Ectodermal cell (in vitro differentiated cells): ENCODE results near the gene ETF1. TPM values are rescaled to one million over a fixed set of nuclear protein-coding genes. Genes with fewer than 3 reads are reported as not detected.
A peak's percentile ranks its signal among the peaks of the same experiment; 100 is the strongest.

Experiments
- H3K27ac ChIP-seq: 2 replicates; pipeline ENCODE4 v1.7.0; 2013; ENCODE audit warnings: mild to moderate bottlenecking, low read depth, low read length; ENCODE audit not compliant: insufficient read depth, poor library complexity, severe bottlenecking
- H3K27me3 ChIP-seq: 2 replicates; pipeline ENCODE4 v1.7.0; 2013; ENCODE audit warnings: mild to moderate bottlenecking, low read length; ENCODE audit not compliant: insufficient read depth, control insufficient read depth, poor library complexity, severe bottlenecking
- H3K36me3 ChIP-seq: one replicate; pipeline ENCODE4 v1.7.0; 2013; ENCODE audit warnings: low read length; ENCODE audit not compliant: control insufficient read depth, insufficient read depth
- H3K4me1 ChIP-seq: one replicate; pipeline ENCODE4 v1.7.0; 2013; ENCODE audit warnings: low read length; ENCODE audit not compliant: control insufficient read depth, insufficient read depth
- H3K4me3 ChIP-seq: 2 replicates; pipeline ENCODE4 v1.7.0; 2013; ENCODE audit warnings: low read depth, low read length, control low read depth; ENCODE audit not compliant: insufficient read depth
- H3K9me3 ChIP-seq: 2 replicates; pipeline ENCODE4 v1.7.0; 2013; ENCODE audit warnings: mild to moderate bottlenecking, low read length, moderate library complexity; ENCODE audit not compliant: control insufficient read depth
- WGBS, 2 experiments: methylation state at CpG; one replicate each; pipeline ENCODE4 v1.1.7; 2013; ENCODE audit warnings: missing lambda C conversion rate in 2 of 2; 5-methylcytosine and 5-hydroxymethylcytosine counted together
- polyA plus RNA-seq, 4 experiments: library from polyadenylated mRNA; stranded (reverse); fragments of 50-300 nt; gene quantifications; one replicate each; pipeline ENCODE4 v1.2.3, GENCODE V29; 2013

The ETF1 gene
- polyA plus RNA-seq (2013, experiment 1 of 4) = 126 TPM
- 127 TPM for polyA plus RNA-seq (2013, experiment 2 of 4)
- polyA plus RNA-seq (2013, experiment 3 of 4) = 95.1 TPM
- 106 TPM for polyA plus RNA-seq (2013, experiment 4 of 4)

DNA sequence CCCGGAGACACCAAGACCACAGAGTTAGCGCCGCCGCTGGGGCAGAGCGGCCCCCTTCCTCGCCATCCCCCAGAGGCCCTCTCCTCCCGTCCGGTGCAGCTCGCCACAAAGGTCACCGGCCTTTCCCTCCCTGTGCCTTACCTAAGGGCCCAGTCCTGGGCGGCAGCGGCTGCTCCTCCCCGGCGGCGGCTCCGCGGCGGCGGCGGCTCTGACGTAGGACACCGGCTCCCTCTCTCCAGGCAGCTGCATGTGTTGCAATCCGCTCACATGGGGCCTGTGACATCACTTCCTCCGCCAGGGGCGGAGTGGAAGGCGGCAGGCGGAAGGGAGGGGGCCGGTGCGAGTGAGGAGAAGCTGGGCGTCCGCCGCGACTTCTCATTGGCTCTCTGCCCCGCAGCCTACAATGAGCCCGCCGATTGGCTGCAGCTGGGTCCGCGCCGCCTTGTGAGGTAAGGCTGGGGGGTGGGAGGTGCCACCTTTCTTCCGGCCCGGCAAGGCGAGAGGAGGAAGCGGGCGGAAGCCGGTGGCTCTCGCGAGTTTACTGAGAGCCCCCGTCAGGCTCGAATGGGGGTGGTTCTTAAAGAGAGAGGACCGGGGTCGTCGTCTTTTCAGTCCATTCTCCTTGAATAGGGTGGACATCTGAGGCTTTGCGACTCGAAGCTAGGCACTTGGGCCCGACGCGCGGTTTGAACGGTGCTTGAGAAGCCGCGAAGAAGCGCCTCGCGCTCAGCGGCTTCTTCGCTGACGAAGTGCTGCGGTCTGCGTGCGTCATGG is at the start of gene ETF1:
TSS of gene ETF1 (minus strand) at position 281 of the 774 bp plus-strand sequence. CDS start 318 bp downstream, outside the sequence.
- H3K27me3 ChIP-seq = no peaks in the 10 kb centered on the region
- H3K36me3 ChIP-seq = no peaks in the 10 kb centered on the region
- H3K9me3 ChIP-seq = no peaks in the 10 kb centered on the region
- peak within 1 kb of the TSS; percentile 98 for H3K4me3 ChIP-seq
- H3K4me1 ChIP-seq = peaks cover 20% of the 10 kb centered on the region
- WGBS, 2 experiments = 0% methylated on average over 70 of the region's 70 CpGs
- H3K27ac ChIP-seq = peak within 1 kb of the TSS; percentile 95

DNA sequence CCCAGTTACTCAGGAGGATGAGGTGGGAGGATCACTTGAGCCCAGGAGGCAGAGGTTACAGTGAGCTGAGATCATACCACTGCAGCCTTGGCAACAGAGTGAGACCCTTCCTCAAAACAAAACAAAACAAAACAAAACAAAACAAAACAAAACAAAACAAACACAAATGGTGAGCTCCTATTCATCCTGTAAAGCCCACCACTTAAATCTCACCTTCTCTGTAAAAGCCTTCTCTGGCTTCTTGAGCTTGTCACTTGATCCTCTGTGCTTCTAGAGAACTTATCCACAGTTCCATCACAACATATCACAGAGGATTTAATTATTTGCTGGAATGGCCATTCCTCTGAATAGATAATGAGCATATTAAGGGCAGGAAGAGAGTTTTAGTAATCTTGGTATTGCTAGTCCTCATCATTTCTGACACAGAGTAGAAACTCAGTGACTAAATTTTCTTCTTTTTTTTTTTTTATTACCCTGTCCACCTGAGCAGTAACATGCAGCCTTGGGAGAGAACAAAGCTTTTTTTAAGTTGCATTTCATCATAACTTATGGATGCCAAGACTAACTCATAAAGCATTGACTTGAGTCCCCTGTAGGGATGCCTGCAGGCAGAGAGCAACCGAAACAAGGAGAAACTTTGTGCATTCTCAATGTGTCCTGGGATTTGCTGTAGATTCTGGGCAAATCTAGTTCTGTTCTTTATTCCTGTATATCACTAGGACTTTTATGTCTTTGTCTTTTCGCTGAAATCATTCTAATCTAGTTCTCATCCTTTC is 45.2 kb upstream of the ETF1 start:
- WGBS, 2 experiments = 92 to 94% methylated on average over 2 of the region's 2 CpGs
- Histone ChIP-seq H3K9me3 (no peaks in the 10 kb centered on the region), H3K4me3 (no peak overlapping the region), H3K27me3 (no peaks in the 10 kb centered on the region), H3K36me3 (no peaks in the 10 kb centered on the region), H3K27ac (no peak overlapping the region), H3K4me1 (no peaks in the 10 kb centered on the region)

DNA sequence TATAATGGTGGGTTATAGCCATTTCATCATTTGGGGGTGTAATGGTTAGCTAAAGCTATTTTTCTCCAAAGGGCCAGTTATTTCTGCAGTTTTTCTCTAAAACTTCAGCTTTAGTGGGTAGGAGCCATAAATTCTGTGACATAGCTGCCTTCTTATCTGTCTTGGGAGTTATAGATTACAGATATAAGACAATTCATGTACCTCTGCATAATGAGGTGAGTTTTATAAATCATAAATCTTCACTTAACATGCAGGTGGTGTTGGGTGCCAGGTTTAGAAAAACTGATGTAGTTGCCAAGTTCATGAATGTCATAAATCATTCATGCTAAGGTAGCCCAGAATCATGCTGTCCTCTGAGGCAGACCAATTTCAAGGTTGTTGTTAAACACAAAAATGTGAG is 42.1 kb upstream of the ETF1 start:
- H3K4me1 ChIP-seq = no peaks in the 10 kb centered on the region

DNA sequence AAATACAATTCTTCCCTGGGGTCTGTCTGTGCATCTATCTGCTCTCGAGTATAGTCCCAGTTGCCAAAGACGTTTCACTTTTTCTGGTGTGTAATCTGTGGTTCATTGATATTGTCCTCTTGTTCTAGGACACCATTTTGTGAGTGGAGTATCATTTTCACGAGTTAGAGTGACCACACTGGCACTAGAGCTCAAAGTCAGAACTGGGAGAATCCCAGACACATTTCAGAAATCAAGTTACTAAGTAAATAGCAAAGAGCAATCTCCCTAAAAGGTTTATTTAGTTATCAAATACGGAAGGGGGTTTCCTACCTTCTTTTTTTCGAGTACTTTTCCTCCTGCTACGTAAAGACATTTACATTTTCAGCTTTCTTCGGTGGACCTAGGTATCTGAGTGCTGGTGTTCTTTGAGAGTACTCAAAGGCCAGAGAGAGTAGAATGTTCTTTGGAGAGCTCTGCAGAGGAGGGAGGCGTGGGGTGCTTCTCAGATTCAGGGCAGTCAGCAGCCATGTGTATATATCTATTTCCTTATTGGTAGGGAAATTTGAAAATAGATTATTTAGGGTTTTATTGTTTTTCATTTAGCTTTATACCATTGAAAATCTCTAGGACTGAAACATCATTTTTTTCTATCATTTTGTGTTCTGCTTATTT is 41.1 kb upstream of the ETF1 start:
- no peaks in the 10 kb centered on the region for H3K4me1 ChIP-seq
- H3K9me3 ChIP-seq = no peaks in the 10 kb centered on the region
- no peak overlapping the region for H3K4me3 ChIP-seq
- no peak overlapping the region for H3K27ac ChIP-seq
- no peaks in the 10 kb centered on the region for H3K27me3 ChIP-seq
- 90 to 93% methylated on average over 8 of the region's 8 CpGs for WGBS, 2 experiments
- H3K36me3 ChIP-seq = no peaks in the 10 kb centered on the region

More for the DNA sequence above, 42.1 kb upstream of the ETF1 start:
- no peaks in the 10 kb centered on the region for H3K36me3 ChIP-seq
- H3K27me3 ChIP-seq = no peaks in the 10 kb centered on the region
- H3K27ac ChIP-seq = no peak overlapping the region
- H3K9me3 ChIP-seq = no peaks in the 10 kb centered on the region
- H3K4me3 ChIP-seq = no peak overlapping the region

DNA sequence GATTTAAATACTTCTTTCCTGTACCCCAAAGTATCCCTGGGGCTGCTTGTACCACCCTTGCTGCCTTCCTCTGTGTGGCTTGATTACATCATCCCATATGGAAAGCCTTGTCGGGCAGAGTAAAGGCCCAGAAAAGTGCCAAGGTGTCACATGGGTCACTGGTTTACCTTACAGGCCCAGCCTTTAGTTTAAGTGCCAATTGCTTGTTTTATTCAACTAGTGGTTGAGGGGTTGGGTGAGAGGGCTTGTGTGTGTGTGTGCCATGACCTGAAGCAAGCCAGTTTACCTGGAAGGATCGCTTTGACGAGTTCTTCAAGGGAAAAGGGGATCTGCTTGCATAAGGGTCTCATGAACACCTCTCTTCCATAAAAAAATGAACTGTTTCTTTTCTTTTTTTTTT is 39.9 kb upstream of the ETF1 start:
- Histone ChIP-seq H3K4me3 (no peak overlapping the region), H3K27ac (no peak overlapping the region), H3K4me1 (no peaks in the 10 kb centered on the region), H3K9me3 (no peaks in the 10 kb centered on the region), H3K36me3 (no peaks in the 10 kb centered on the region), H3K27me3 (no peaks in the 10 kb centered on the region)
- 91 to 95% methylated on average over 3 of the region's 3 CpGs for WGBS, 2 experiments

DNA sequence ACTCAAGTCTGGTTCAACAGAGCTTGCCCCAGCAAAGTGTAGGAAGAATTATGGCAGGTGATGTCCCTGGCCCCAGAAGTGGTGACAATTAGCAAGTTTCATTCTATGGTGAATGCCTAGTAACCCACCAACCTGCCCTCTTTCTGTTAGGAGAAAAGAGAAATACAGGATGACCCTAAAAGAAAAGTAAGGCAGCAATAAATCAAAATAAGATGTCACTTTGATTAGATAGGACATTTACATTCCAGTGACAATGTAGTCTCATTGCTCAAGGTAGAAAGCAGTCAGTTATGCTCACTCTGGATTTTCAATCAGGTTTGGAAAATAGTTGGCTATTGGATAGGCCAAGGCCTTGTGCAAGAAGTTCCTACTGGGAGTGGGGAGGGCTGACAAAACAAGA is 37.7 kb upstream of the ETF1 start:
- H3K27me3 ChIP-seq = no peaks in the 10 kb centered on the region
- no peaks in the 10 kb centered on the region for H3K36me3 ChIP-seq
- H3K4me3 ChIP-seq = no peak overlapping the region
- no peak overlapping the region for H3K27ac ChIP-seq
- H3K4me1 ChIP-seq = no peaks in the 10 kb centered on the region
- no peaks in the 10 kb centered on the region for H3K9me3 ChIP-seq

DNA sequence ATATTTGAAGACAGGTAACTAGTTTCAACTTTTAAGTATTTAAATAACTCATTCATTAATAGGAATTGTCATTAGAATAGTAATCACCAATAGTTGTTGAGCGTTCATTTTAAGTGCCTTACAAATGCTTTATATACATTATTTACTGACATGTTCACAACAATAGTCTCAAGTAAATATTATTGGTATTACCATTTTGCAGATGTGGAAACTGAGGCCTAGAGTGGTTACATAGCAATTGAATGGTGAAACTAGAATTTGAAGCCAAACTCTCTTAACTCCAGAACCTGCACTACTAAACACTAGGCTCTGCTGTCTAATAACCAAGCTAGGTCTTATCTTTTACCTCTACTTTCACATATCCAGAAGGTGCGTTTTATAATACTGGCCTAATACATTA is 37.0 kb upstream of the ETF1 start:
- H3K4me3 ChIP-seq = no peak overlapping the region
- no peaks in the 10 kb centered on the region for H3K9me3 ChIP-seq
- no peaks in the 10 kb centered on the region for H3K4me1 ChIP-seq
- H3K27ac ChIP-seq = no peak overlapping the region
- no peaks in the 10 kb centered on the region for H3K27me3 ChIP-seq
- 100% methylated on average over 1 of the region's 2 CpGs; no CpG with 5 or more reads in 1 of the 2 experiments for WGBS, 2 experiments
- no peaks in the 10 kb centered on the region for H3K36me3 ChIP-seq

DNA sequence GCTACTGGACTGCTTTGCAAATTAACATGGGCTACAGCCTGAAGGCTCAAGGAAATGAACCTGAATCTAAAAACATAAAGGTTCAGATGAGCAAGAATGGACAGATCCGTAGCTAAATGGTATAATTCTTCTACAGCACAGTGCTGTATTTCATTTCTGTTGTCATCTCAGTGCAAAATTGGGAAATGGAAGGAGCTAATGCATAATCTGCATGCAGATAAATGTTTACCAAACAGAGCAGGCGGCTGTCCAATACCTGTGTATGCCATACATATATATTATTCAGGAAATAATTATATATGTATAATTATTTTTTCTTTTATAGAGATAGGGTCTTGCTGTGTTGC is 36.5 kb upstream of the ETF1 start:
- H3K9me3 ChIP-seq = no peaks in the 10 kb centered on the region
- H3K4me3 ChIP-seq = no peak overlapping the region
- H3K4me1 ChIP-seq = no peaks in the 10 kb centered on the region
- WGBS, 2 experiments = 32 to 41% methylated on average over 1 of the region's 2 CpGs
- no peaks in the 10 kb centered on the region for H3K27me3 ChIP-seq
- H3K36me3 ChIP-seq = no peaks in the 10 kb centered on the region
- no peak overlapping the region for H3K27ac ChIP-seq

DNA sequence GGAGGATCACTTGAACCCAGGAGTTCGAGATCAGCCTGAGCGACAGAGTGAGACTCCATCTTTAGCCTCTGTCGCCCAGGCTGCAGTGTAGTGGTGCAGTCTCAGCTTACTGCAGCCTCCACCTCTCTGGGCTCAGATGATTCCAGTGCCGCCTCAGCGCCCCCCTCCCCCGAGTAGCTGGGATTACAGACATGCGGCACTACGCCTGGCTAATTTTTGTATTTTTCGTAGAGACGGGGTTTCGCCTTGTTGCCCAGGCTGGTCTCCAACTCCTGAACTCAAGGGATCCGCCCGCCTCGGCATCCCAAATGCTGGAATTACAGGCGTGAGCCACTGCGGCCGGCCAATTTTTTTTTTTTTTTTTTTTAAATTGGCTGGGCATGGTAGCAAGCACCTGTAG is 34.4 kb upstream of the ETF1 start:
- H3K27me3 ChIP-seq = no peaks in the 10 kb centered on the region
- H3K4me1 ChIP-seq = peaks cover 5% of the 10 kb centered on the region
- 92 to 95% methylated on average over 17 of the region's 17 CpGs for WGBS, 2 experiments
- H3K4me3 ChIP-seq = no peak overlapping the region
- H3K27ac ChIP-seq = no peak overlapping the region
- no peaks in the 10 kb centered on the region for H3K9me3 ChIP-seq
- peaks cover 7% of the 10 kb centered on the region for H3K36me3 ChIP-seq
